Measurements from ENCODE around the gene AFM.

GRCh38 chr4:73453701-73454005 lies 27.9 kb upstream of the AFM start:
- TF ChIP-seq CTCF (IDR thresholded peaks at IDR 0.05; ENCODE audit: borderline replicate concordance, extremely low read depth, low read length, poor library complexity, severe bottlenecking) (no peak), EZH2 (IDR thresholded peaks at IDR 0.05; ENCODE audit: borderline replicate concordance, low read depth, low read length, severe bottlenecking) (no peak)

Data from DND-41 (cell line).